Middle frontal gyrus (tissue), 1 donor: ENCODE measurements around the gene ULK1.

Source experiments
- DNase-seq: peaks from one replicate; pipeline ENCODE4 v3.0.0-alpha.2; 2015; ENCODE audit warnings: low spot score; ENCODE audit errors: extremely low spot score

The ULK1 gene

DNA sequence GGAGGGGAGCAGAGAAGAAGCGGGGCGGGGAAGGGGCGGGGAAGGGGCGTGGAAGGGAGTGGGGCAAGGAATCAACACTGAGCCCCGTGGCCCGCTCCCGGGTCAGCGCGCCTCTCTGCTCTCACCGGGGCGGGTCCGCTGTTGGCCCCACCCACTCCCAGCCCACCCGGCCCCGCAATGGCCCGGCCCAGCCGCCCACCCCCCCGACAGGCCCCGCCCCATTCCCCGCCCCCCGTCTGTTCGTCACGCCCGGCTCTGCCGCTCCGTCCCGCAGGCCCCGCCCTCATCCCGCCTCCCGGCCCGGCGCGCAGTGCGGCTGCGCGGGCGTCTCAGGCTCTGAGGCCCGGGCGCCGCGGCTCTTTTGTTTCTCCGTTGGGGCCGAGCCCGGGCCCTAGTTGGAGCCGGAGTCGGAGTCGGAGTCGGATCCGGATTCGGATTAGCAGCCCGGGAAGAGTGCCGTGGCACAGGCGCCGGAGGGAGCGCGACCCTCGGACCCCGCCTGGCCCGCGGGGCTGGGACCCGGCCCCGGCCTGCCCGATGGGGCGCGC is at the start of gene ULK1:
TSS of gene ULK1 (plus strand) at position 310 of the 548 bp plus-strand sequence. CDS start 380 bp downstream, outside the sequence.
- peak; percentile 85 for DNase-seq

DNA sequence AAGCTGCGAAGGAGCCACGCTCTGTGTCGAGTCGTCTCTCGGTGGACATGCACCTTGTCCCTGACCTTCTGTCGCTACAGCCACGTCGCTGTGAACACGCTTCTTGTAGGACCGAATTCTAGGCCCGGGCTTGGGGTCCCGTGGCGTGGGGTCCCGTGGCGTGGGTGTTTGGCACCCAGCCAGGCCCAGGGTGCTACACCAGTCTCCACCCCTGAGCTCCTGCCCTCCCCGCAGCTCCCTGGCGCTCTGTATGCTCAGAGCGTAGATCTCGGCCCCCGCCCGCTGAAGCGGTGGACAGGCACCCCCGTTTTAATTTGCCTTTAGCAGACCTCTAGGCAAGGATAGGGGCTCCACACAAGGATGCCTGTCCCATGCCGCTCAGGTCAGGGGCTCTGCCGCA is 49.8 kb upstream of the ULK1 start:
- no peak for DNase-seq

DNA sequence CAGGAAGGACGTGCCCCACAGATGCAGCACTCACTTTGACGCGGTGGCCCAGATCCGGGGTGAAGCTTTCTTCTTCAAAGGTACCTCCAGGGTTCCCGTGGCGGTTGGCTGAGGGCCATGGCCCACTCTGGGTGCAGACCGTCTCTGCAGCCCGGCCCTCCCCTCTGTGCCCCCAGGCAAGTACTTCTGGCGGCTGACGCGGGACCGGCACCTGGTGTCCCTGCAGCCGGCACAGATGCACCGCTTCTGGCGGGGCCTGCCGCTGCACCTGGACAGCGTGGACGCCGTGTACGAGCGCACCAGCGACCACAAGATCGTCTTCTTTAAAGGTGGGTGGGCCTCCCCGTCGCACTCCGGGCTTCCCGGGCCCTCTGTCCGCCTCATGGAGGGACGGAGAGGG is 49.3 kb upstream of the ULK1 start:
- DNase-seq, result no peak

DNA sequence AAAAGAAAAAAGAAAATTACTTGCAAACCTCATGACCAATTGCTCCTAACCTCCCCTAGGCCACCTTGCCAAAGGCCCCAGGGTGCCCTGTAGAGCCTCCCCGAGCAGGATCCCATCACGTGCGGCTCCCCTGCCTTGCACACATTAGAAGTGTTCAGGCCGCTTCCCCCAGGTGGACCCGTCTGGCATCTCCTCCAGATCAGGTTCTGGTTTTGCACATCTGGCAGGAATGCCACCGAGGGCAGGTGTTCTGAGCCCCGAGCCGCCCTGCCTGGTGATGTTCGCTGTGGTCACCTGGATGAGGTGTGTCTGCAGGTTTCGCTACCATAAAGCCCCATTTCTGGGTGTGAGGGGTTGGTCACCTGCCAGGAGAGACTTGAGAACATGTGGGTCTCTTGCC is 47.0 kb upstream of the ULK1 start:
- DNase-seq, result no peak

DNA sequence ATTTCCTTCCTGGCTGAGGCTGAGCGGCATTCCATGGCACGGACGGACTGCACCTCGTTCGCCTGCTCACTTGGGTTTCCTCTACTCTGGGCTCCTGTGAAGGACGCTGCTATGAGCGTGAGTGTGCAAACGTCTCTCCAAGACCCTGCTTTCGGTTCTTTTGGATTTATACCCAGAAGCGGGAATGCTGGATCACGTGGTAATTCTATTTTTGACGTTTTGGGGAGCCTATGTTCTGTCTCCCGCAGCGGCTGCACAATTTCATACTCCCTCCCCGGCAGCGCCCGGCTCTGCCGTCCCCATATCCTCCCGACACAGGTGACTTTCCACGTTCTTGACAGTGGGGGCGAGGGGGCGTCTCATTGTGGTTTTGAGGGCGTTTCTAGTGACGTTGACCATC is 45.7 kb upstream of the ULK1 start:
- no peak for DNase-seq

DNA sequence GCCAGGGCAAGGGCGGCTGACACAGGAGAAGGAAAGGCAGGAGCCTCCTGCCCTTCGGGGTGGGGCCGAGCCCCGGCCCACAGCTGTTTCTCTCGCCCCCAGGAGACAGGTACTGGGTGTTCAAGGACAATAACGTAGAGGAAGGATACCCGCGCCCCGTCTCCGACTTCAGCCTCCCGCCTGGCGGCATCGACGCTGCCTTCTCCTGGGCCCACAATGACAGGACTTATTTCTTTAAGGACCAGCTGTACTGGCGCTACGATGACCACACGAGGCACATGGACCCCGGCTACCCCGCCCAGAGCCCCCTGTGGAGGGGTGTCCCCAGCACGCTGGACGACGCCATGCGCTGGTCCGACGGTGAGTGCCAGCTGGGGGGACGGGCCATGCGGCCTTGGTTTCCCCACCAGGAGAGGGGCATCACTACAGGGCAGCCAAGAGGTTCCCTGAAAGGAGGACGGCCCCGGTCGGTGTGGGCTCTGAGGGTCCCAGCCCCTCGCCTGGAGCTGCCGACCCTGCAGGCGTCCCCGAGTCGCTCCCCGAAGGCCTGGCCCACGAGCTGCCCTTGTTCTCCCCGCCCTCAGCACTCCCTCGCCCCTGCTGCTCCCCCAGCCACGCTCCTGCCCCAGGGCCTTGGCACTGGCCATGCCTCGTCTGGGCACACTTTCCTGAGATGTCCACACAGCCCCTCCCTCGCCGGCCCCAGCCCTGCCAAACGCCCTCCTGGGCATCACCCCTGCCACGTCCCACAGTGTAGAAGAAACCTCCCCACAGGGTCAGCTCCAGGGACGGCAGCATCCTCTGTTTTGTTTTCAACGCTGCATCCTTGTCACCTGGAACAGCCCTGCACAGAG is 44.5 kb upstream of the ULK1 start:
- no peak for DNase-seq

DNA sequence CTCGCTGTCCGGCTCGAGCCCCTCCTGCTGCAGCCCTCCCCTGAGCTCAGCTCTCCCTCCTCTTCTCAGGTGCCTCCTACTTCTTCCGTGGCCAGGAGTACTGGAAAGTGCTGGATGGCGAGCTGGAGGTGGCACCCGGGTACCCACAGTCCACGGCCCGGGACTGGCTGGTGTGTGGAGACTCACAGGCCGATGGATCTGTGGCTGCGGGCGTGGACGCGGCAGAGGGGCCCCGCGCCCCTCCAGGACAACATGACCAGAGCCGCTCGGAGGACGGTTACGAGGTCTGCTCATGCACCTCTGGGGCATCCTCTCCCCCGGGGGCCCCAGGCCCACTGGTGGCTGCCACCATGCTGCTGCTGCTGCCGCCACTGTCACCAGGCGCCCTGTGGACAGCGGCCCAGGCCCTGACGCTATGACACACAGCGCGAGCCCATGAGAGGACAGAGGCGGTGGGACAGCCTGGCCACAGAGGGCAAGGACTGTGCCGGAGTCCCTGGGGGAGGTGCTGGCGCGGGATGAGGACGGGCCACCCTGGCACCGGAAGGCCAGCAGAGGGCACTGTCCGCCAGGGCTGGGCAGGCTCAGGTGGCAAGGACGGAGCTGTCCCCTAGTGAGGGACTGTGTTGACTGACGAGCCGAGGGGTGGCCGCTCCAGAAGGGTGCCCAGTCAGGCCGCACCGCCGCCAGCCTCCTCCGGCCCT is 43.4 kb upstream of the ULK1 start:
- DNase-seq, result no peak

DNA sequence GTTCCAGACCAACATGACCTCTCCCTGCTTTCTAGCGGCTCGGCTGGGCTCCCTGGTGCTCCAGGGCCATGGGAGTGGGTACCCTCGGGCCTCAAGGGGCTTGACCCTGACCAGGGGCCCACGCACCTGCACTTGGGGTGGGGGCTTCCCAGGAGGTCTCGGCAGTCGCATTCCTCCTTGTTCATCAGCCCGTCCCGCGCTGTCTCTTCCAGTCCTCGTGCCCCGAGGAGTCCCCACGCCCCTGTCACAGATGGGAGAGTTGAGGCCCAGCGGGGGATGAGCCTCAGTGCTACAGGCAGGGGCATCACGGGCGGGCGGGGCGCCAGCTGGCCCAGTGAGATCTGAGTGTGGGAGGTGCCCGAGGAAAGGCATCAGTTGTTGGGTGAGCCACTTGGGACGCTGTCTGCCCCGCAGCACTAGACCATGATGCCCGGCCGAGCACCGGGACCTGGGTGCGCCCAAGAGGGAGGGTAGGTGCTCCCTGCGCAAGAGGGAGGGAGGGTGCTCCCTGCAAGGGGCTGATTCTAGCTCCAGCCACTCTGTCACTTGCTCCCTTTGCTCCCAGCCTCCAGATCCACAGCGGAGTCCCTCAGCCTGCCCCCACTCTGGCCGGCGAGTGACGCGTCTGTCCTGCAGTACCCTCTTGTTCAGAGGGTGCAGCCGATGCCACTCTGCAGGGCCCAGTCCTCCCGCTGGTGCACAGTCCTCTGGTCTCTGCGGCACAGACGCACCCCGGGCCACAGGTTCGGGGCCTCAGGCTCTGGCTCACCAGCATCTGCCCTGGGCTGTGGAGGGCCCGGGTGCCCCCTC is 42.5 kb upstream of the ULK1 start:
- DNase-seq, result no peak

DNA sequence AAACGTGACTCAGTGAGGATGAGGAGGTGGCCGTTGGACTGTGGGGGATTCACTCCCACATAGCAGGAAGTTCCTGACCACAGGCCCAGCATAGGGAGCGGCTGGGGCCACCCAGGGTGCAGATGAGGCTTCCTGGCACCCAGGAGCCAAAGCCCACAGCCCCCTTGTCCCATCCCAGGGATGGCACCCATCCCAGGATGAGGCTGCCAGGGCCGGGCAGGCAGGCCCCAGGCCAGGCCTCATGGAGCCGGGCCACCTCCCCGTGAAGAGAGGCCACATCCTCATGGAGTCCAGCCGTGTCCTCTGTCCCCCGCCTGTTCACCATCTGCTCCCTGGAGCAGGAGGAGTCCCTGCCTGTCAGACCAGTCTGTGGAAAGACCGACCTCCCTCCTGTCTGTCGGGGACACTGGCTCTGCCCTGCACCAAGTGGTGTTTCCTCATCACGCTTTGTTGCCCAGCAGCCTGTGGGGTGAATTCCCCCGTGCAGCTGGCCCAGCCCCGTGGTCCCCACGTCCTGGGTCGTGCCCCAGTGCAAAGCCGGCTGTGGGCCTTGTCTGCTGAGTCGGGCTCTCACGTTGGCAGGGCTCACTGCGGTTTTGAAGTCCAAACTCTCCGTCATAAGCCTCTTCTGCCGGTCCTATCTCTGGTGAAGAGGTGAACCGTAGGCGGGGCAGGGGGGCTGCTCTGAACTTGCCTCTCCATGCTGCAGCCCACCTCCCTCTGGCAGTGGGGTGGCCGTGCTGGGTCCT is 41.7 kb upstream of the ULK1 start:
- no peak for DNase-seq

DNA sequence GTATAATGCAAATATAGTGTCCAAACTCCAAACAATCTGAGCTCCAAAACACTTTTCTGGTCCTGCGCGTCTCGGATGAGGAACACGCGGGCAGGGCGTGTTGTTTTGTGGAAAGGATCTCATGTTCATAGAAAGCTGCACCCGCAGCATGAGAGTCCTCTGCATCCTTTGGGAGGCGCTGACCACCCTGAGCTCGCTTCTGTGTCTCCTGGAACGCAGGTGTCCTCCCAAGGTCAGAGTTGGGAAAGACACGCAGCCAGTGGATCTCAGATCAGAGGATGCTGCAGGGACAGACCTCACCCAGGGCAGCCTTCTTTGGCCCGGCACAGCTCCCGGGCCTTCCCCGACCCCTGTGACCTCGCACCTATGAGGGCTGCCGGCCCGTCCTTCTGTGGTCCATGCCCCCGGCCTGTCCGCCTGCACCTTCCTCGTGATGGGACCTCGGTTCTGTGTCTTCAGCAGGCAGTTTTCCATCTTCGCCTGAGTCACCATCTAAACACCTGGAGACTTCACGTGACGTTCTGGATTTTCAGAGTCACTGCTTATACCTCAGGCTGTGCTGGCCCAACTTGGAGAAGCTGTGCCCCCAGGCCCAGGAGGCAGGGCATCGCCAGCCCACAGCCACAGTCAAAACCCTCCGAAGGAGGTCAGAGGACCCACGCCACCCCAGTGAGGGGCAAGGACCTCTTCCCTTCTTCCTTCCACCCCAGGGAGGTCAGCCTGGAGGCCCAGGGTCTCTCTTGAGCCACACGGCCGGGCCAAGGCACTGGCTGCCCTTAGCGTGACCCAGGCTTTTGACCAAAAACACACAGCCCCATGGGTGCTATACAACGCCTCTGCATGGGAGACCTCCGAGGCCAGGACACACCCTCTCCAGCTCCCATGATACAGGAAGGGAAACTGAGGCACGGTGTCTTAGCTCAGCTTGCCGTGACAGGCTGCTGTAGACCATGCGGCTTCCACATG is 40.3 kb upstream of the ULK1 start:
- no peak for DNase-seq

DNA sequence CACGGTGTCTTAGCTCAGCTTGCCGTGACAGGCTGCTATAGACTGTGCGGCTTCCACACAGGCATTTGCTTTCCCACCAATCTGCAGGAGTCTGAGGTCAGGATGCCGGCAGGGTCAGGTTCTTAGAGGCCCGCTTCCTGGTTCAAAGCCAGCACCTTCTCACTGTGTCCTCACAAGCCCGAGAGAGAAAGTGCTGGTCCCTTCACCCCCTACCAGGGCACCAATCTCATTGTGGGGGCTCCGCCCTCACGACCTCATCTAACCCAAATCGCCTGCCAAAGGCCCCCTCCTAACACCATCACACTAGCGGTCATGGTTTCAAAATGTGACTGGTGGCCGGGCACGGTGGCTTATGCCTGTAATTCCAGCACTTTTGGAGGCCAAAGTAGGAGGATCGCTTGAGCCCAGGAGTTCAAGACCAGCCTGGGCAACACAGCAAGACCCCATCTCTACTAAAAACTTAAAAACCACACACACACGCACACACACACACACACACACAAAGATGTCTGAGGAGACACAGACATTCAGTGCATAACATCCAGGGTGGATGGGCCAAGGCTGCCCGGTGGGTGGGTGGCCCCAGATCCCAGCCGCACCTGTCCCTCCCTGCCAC is 39.5 kb upstream of the ULK1 start:
- DNase-seq, result no peak

DNA sequence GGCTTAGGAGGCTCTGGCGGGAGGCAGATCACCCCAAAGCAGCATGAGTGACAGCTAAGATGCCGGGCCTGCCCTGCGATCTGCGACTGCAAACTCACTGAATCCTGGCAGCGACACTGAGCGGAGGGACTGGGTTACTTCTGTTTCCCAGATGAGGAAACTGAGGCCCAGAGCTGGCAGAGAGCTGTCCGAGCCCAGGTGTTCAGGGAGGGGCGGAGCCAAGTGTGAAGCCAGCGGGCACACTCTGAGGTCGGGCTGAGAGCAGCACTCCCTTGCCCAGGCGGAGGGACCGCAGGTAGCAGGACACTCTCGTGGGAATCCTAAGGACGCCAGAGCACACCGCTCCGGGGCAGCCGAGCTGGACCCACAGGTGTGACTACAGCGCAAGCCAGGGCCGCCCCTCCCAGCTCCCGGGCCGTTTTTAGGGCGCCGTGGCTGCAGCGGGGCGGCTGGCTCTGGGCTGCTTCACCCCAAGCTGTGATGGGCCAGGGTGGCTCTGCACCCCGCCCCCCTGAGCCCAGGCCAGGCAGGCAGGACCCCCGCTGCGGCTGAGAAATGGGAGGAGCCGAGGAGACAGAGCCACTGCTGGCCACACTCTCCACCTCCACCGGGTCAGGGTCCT is 38.8 kb upstream of the ULK1 start:
- no peak for DNase-seq

DNA sequence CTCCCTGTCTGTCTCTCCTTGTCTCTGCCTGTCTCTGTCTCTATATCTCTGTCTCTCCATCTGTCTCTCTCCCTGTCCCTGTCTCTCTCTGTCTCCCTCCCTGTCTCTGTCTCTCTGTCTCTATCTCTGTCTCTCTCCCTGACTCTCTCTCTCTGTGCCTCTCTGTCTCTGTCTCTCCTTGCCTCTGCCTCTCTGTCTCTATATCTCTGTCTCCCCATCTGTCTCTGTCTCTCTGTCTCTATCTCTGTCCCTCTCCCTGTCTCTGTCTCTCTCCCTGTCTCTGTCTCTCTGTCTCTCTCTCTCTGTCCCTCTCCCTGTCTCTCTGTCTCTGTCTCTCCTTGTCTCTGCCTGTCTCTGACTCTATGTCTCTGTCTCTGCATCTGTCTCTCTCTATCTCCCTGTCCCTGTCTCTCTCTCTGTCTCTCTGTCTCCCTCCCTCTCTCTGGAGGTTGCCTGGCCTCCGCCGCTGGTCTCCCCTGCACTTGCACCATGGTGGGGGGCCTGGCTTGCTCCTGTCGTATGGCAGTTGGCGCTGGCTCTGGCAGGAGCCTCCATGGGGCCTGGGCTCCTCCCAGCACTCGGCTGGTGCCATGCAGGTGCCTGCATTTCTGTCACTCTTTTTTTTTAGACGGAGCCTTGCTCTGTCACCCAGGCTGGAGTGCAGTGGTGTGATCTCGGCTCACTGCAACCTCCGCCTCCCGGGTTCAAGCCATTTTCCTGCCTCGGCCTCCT is 37.9 kb upstream of the ULK1 start:
- DNase-seq, result no peak

DNA sequence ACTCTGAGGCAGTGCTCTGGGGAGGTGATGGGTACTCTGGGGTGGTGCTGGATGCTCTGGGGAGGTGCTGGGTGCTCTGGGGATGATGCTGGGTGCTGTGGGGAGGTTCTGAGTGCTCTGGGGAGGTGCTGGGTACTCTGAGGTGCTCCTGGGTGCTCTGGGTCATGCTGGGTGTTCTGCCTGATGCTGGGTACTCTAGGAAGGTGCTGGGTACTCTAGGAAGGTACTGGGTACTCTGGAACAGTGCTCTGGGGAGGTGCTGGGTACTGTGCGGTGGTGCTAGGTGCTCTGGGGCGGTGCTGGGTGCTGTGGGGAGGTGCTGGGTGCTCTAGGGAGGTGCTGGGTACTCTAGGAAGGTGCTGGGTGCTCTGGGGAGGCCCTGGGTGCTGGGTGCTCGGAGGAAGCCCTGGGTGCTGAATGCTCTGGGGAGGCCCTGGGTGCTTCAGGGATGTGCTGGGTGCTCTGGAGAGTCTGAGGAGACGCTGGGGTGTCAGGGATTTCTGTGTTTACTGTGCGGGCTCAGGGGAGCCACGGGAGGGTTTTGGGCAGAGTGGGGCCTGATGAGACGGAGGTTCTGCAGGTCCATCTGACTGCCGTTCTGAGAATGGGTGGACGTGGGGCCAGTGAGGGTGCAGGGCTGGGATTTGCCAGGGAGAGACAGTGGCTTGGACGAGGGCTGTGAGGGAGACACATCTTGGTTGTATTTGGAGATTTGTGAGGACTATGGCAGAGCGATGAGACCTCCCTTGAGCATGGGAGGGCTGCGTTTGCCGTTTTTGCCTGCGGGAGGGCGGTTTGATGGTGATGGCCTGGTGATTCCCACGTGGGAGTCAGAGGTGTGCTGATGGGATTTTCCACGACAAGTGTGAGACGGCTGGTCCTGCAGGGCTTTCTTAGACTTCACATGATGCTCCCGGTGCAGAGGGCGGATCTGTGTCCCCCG is 36.2 kb upstream of the ULK1 start:
- no peak for DNase-seq

DNA sequence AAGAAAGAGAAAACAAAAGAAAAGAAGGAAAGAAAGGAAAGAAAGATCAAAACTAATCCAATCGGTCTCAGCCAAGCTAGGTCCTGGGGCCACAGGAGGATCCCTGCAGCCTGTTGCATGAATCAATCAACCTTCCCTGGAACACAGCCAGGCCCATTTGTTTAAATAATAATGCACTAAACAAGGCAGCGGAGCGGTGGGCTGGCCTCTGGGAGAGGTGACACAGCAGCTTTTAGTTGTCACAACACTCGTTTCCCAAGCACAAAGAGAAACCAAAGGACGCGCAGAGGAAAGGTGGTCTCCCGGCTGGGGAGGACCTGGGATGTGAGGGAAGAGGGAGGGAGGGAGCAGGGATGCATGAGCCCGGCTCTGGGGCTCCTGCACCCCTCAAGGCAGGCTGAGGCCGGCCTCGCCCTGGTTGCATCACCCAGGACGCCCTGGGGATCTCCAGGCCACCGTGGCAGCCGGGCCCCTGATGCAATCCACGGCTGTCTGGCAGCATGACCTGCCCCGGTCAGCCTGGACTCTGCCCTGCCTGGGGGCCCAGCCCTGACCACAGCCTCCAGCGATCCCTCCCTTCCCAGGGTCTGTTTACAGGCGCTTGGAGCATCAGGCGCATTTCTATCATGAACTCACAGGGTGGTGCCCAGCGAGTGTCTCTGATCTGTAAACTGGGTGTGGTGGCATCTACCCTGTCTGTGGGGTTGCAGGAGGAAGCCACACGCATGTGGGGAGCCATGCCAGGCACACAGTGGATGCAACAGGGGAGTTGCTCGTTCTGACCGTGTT is 33.8 kb upstream of the ULK1 start:
- DNase-seq, result no peak
